GM19467 (cell line): ENCODE results near the gene KLB.
"Not testable (repeated sequence)": the region's sequence is repeated elsewhere in the genome, so short reads cannot be mapped to it uniquely, and the experiment has no call there.

Experiments used
- ATAC-seq: cut with Tn5 transposase; IDR thresholded peaks from one replicate; pipeline ENCODE4 v1.9.1; 2021; ENCODE audit warnings: mild to moderate bottlenecking, moderate library complexity; ENCODE audit not compliant: unreplicated experiment

KLB gene

DNA sequence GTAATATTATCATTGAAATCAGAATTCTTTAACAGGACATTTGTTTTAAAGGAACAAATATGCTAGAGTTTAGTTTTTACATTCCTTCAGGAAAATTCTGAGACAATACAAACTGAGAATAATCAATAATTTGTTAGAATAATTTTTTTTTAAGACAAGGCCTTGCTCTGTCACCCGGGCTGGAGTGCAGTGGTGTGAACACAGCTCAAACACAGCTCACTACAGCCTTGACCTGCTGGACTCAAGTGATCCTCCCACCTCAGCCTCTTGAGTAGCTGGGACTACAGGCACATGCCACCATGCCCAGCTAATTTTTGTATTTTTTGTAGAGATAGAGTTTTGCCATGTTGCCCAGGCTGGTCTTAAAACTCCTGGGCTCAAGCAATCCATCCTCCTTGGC is 18.6 kb downstream of the KLB start:
- not testable (repeated sequence) for ATAC-seq

DNA sequence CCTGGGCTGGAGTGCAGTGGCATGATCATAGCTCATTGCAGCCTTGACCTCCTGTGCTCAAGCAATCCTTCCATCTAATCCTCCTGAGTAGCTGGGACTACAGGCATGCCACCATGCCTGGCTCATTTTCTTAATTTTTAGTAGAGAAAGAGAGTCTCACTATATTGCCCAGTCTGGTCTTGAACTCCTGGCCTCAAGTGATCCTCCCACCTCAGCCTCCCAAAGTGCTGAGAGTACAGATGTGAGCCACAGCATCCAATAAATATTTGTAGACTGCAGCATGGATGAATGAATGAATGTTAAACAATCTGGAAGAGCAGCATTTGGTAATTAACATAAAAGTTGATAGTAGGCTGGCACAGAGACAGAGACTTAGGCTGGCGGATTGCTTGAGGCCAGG is 20.0 kb downstream of the KLB start:
- no peak for ATAC-seq

DNA sequence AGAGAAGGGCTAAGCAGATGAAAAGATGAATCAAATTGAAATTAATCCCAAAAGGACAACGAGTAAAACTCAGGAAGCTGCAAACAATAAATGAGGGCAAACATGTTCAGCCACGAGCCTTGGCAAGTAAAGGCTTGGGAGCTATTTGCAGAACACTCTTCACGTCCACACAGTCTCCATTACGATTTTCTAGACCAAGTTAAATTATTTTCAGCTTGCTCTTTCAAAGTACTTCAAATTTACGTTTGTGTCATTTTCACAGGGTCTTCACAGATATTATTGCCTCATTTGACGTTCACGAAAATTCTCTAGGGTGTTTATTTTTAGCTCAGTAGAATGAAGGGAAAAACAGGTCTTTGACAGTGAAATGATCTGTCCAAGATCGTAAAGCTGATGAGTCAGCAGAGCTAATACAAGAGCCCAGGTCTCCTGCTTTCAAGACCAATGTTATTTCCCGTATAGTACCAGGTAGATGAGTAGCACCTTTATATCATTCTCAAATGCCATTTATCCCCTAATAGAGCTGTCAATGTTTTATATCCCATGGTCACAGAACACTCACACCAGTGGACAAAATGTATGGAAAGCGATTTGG is 20.9 kb downstream of the KLB start:
- ATAC-seq: no peak

DNA sequence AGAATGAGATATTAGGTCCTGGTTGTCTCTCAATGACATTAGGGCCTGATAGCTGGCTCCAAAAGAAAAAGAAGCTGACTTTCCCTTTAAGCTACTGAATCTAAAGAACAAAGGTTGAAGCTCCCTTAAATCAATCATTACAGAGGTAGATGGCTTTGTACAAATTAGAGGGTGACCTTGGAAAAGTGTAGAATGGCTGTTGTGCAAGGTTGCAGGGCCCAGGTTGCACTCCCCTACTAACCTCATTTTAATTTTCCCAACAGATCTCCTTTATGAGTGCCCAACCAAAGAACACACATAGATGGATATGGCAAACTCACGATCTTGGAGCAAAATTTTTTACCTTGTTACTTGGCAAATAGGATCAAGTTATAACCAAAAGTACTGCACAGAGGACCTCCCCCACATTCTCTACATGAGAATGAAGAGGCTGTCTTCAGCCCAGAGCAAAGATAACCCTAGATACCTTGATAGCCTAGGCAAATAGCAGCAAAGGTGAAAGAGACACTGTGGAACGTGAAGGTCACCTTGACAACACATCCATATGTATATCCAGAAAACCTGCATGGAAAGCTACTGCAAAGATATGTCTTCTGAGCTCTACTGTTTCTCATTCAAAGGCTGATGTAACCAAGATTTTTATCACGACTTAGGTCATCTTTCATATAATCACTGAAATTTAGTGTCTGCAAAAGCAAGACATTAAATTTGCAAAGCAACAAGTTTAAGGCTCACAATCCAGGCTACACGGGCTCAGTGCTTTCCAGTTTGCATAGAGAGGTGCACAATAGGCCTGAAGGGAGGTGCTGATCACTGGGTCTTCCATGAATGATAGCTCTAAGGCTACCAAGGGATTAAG is 23.0 kb downstream of the KLB start:
- no peak for ATAC-seq

DNA sequence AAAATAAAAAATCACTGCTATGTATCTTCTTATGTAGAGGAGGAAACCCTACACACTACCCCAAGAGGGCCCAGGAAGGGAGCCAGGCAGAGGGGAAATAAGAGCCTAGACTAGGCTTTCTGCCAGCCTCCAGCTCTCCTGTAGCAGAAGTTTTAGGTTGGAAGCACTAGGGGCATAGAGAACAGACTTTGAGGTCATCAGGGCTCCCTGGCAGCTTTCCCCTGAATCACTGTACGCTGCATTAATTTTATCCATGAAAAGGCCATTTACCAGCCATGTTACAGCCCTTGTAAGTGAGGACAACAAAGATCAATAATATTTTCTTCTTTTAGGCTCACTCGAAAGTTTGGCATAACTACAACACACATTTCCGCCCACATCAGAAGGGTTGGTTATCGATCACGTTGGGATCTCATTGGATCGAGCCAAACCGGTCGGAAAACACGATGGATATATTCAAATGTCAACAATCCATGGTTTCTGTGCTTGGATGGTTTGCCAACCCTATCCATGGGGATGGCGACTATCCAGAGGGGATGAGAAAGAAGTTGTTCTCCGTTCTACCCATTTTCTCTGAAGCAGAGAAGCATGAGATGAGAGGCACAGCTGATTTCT is 27.3 kb downstream of the KLB start:
- no peak for ATAC-seq

DNA sequence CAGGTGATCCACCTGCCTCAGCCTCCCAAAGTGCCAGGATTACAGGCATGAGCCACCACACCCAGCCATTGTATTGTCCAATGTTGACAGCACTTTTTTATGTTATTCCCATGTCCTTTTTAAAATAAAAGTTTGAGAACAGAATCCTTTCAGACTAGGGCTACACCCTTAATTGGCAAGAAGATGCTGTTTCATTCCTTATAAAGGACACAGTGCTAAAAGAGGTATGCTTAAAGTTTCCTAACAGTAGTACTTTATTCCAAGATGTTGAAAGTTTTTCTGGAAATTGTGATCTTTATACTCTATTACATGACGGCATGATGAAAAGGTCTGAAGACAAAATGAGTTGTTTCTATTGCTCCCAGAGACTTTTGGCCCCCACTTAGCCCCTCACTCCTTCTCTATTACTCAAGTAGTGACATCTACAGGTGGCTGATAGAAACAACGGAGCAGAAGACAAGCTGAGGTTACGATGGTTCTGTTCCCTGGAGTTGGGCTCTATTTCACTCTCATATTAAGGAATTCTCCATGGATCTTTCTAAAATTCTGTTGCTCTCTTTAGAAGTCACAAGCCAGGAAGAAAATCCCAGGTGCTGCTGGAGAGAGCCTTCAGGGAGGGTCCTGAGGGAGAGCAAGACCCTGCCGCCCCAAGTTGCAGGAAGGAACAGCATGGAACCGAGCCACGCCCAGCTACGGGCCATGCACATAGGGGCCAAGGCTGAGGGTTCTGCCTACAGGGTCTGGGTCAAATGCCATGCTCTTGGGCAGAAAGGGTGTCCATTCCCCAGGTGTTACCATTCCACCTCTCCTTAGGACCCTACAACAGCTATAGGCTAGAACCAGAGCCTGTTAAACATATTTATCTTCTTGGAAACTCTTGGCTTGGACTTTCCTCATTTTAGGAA is 29.2 kb downstream of the KLB start:
- ATAC-seq: no peak

DNA sequence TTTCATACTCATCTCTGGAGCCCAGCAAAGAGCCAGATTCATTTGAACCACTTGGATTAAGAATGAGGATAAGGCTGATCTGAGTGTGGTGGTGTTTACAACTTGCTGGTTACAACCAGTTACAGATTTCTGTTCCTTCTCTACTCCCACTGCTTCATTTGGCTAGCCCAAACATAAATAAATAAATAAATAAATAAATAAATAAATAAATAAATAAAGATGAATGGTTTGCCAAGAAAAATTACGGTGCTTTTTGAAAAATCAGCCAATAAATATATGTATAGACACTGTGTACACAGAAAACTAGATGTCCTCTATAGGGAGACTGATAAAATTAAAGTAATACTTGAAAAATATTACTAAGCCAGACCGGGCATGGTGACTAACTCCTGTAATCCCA is 34.9 kb downstream of the KLB start:
- no peak for ATAC-seq

DNA sequence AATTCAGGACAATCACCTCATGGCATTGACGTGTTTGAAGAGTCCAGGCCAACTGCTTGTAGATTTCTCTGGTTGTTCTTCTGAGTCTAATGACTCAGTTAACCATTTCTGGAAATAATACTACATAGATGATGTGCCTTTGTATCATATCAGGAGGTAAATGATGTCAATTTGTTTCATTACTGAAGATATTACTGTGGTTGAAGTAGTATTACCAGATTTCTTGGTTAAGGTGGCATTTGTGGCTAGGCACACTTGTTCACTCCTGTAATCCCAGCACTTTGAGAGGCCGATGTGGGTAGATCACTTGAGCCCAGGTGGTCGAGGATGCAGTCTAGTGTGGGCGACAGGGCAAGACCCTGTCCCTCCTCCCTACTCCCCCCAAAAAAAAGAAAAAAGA is 36.3 kb downstream of the KLB start:
- no peak for ATAC-seq

DNA sequence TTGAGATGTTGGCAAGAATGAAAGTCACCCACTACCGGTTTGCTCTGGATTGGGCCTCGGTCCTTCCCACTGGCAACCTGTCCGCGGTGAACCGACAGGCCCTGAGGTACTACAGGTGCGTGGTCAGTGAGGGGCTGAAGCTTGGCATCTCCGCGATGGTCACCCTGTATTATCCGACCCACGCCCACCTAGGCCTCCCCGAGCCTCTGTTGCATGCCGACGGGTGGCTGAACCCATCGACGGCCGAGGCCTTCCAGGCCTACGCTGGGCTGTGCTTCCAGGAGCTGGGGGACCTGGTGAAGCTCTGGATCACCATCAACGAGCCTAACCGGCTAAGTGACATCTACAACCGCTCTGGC is 39.7 kb downstream of the KLB start:
- ATAC-seq: no peak

DNA sequence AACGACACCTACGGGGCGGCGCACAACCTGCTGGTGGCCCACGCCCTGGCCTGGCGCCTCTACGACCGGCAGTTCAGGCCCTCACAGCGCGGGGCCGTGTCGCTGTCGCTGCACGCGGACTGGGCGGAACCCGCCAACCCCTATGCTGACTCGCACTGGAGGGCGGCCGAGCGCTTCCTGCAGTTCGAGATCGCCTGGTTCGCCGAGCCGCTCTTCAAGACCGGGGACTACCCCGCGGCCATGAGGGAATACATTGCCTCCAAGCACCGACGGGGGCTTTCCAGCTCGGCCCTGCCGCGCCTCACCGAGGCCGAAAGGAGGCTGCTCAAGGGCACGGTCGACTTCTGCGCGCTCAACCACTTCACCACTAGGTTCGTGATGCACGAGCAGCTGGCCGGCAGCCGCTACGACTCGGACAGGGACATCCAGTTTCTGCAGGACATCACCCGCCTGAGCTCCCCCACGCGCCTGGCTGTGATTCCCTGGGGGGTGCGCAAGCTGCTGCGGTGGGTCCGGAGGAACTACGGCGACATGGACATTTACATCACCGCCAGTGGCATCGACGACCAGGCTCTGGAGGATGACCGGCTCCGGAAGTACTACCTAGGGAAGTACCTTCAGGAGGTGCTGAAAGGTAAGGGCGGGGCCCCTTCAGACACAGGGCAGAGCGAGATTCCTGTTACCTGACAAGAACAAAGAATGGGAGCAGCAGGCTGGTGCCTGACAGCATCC is 40.3 kb downstream of the KLB start:
- peak; percentile 69 for ATAC-seq

DNA sequence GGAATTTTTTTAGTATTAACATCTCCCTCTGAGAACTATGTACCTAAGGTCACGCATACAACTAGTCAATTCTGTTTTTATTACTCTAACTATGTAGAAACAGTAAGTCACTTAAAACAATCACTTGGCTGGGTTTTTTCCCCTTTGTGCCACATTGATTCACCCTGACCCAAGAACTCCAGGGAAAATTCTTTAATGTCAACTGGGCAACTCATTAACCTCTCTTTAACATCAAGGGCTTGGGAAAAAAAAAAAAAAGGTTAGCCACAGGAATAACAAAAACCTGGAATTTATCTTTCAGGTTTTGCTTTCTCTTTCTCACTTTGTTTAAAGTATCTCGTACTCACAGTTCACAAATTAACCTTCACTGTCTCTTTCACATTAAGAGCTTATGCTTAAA is 43.9 kb downstream of the KLB start:
- ATAC-seq: no peak

DNA sequence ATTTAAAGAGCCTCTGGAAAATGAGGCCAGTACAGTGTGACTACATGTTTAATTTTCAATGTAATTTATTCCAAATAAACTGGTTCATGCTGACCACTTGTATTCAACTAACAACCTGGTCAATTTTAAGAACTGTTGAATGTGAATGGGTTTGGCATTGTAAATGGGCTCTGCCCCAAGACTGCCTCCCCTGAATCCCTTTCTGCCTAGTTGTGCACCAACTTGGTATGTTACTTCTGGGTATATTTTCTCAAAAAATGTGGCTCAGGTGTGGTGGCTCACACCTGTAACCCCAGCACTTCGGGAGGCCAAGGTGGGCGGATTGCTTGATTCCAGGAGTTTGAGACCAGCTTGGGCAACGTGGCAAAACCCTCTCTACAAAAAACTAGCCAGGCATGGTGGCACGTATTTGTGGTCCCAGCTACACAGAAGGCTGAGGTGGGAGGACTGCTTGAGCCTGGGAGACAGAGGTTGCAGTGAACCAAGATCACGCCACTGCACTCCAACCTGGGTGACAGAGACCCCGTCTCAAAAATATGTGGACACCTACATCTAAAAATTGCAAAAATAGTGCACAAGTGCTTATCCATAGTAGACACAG is 44.8 kb downstream of the KLB start:
- no peak for ATAC-seq

DNA sequence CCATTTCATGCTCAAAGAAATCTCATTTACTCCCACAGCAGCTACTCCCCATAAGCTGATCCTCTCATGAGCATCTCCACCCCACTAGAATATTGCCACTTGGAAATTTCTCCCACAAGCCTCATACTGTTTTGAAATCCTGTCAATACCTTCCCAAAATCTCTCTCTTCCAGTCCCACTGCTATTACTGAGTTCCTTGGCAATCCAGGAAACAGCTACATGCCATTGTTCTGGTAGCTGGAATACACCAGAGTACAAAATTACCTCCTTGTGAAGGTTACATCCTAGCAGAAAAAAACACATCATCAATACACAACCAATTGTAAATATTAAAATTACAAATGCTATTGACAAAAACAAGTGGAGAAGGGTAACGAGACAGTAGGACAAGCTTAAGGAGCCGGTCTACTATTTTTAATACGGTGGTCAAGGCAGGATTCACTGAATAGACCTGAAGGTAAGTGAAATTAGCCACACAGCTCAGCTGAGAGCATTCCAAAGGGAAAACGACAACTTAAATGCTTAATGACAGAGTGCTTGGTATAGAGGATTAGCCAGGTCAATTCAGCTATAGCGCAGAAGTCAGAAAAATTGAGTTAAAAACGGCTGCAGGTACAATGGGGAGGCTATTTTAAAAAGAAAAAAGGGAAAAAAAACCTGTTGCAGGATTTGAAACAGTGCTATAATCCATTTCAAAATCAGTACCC is 45.6 kb downstream of the KLB start:
- no peak for ATAC-seq

DNA sequence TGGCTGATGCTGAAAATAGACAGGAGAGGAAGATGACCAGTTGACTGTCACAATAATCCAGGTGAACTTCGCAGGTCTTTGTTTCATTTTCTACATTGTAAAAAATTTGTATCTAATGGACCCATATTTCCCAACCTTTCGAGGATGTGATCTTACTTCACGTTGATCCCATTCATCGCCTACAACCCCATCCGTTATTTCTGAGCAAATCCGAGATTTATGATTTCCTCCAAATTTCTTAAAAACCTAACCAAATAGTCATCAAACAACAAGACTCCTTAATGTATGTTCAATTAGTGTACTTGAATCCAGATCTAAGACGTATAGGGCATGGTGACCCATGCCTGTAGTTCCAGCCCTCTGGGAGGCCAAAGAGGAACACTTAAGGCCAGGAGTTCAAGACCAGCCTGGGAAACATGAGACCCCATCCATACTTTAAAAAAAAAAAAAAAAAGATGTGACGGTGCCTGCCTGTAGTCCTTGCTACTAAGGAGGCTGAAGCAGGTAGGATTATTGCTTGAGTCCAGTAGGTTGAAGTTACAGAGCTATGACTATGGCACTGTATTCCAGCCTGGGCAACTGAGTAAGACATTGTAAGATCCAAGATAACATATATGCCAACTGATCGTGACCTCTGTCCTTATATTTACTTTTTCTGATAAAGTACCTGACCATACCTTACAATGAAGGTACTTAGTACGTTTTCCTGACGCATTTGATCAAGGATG is 46.3 kb downstream of the KLB start:
- no peak for ATAC-seq

DNA sequence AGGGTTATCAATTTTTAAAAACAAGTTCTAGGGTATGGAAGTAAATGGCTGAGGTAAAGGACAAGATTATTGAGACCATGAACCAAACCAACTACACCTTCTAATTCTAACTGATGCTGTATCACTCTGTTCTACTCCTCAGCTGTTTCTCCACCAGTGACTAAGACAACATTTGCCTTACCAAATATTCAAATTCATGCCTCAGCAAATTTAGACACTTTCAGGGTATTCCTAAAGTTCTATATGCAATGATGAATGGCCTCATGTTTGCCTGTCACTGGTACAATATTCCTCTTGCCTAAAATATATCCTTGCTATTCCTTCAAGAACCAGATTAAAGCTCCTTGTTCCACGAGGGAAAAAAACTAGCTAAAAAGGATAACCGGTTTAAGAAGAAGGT is 47.0 kb downstream of the KLB start:
- no peak for ATAC-seq

DNA sequence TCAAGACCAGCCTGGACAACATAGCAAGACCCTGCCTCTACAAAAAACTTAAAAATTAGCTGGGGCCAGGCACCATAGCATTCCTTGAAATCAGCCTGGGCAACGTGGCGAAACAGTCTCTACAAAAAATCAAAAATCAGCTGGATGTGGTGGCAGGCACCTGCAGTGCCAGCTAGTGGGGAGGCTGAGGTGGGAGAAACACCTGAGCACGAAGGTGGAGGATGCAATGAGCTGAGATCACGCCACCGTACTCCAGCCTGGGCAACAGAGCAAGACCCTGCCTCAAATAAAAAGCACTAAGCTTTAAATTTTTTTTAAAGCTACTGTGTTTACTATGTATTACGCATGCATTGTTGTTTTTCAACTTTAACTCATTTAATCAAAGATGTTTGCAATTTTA is 48.8 kb downstream of the KLB start:
- ATAC-seq: no peak

DNA sequence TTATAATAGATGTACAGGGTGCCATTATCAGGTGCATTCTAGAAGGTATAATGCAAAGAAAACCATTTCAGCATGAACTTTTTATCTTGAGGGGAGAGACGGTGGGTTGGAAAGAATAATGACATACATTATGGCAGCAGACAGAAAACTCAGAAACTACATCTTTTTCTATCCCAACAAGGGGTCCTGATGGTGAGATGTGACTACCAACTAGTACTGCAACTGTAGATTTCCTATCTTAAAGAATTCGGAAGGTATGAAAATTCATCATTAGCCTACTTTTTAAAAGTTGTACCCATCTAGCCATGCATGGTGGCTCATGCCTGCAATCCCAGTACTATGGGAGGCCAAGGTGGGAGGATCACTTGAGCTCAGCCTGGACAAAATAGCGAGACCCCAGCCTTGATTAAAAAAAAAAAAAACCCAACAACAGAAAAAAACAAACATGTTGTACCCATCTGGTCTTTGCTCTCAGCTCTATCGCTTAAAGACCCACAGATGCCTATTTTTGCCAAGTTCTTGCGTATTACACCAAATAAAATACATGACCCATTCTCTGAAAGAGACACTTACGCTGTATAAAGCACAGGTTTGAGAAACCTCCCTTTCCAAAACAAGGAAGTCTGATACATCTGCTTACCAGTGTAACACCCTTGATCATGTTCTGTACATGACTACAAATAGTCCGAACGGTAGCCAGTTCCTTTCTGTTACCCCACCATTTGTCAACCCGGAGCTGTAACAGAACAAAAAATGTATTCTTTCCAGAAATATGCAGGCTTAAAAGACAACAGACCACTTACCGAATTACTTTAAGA is 50.4 kb downstream of the KLB start:
- no peak for ATAC-seq

DNA sequence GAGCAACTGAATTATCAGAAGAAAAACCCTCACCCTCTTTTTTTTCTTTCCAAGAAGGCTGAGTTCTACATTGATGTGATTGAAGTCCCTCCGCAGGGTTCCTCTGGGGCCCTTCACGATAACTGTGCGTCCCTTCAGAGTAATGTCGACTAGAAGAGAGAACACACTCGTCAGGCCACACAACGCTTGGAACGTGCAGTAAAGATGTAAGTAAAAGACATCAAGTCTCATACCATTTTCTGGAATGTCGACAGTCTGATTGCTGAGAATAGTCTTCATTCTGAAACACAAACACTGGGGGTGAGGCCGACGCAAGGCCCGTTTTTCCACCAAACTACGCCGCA is 51.4 kb downstream of the KLB start:
- ATAC-seq: not testable (repeated sequence)
